ENCODE measurements around the gene FHIP2A. TPM values are rescaled to one million over a fixed set of nuclear protein-coding genes. Genes with fewer than 3 reads are reported as not detected.
"Not testable (repeated sequence)": the region's sequence is repeated elsewhere in the genome, so short reads cannot be mapped to it uniquely, and the experiment has no call there.

FHIP2A gene
- total RNA-seq, 1 experiment from 2014 or later: 32.6 TPM

GRCh38 chr10:114773197-114773532 lies 48.4 kb upstream of the FHIP2A start:
- BruUV-seq (replicated peaks): no TSS peak
- intact Hi-C loops (cut with micrococcal nuclease; ENCODE audit: unreplicated experiment) (no loop called here), in situ Hi-C loops (cut with HindIII; ENCODE audit: low pct_unique_long_range_greater_than_20kb, low sequenced_read_pairs) (no loop called here)
- DNase-seq (ENCODE audit: low read depth, low spot score): no peak
- no peak overlapping the region for H3K4me3 ChIP-seq (ENCODE audit: low read depth in 2 of 2, low read length in 2 of 2)
- peak overlapping the region; percentile 91; the same call in 1 of the 2 replicates for H3K27ac ChIP-seq (ENCODE audit: low read length)
- TF ChIP-seq REST (IDR thresholded peaks at IDR 0.05; ENCODE audit: insufficient read depth in 1 of 2, low read depth in 2 of 2, low read length in 1 of 2) (no peak), SIN3A (IDR thresholded peaks at IDR 0.05; ENCODE audit: borderline replicate concordance, insufficient read depth, low read depth, low read length) (no peak), CTCF (IDR thresholded peaks at IDR 0.05) (no peak), POLR2AphosphoS5 (IDR thresholded peaks at IDR 0.05; ENCODE audit: low read depth, low read length) (no peak), TCF7L2 (IDR thresholded peaks at IDR 0.05; ENCODE audit: low read depth, low read length) (no peak)
- H3K4me1 ChIP-seq (ENCODE audit: control insufficient read depth, insufficient read depth, low read length): peaks cover 35% of the 10 kb centered on the region
- no peaks in the 10 kb centered on the region for H3K36me3 ChIP-seq (ENCODE audit: control insufficient read depth, insufficient read depth, low read length)
- ATAC-seq: no peak
- H3K9me3 ChIP-seq (ENCODE audit: control insufficient read depth, insufficient read depth, low read depth, low read length): no peaks in the 10 kb centered on the region
- H3K27me3 ChIP-seq (ENCODE audit: control insufficient read depth, insufficient read depth, low read length): no peaks in the 10 kb centered on the region
- ChIA-PET POLR2A (interaction anchor here (0.7 kb wide), 1 partner anchor 40 kb away, joined by 3 read pairs; no protein-coding TSS in a partner anchor), CTCF (no interaction called here)

- peak overlapping the region; percentile 98 for H3K27ac ChIP-seq (ENCODE audit: low read length)
- H3K4me3 ChIP-seq (ENCODE audit: low read depth in 2 of 2, low read length in 2 of 2); BruUV-seq (replicated peaks); intact Hi-C loops (cut with micrococcal nuclease; ENCODE audit: unreplicated experiment); H3K9me3 ChIP-seq (ENCODE audit: control insufficient read depth, insufficient read depth, low read depth, low read length); ATAC-seq; H3K36me3 ChIP-seq (ENCODE audit: control insufficient read depth, insufficient read depth, low read length); H3K27me3 ChIP-seq (ENCODE audit: control insufficient read depth, insufficient read depth, low read length); POLR2A ChIA-PET; CTCF ChIA-PET; DNase-seq (ENCODE audit: low read depth, low spot score); in situ Hi-C loops (cut with HindIII; ENCODE audit: low pct_unique_long_range_greater_than_20kb, low sequenced_read_pairs): not testable (repeated sequence)
- H3K4me1 ChIP-seq (ENCODE audit: control insufficient read depth, insufficient read depth, low read length): peaks cover 39% of the 10 kb centered on the region
These were observed 46.5 kb upstream of the FHIP2A start for GRCh38 chr10:114775082-114775481.

GRCh38 chr10:114777415-114777814 lies 44.2 kb upstream of the FHIP2A start:
- BruUV-seq (replicated peaks): no TSS peak
- Histone ChIP-seq H3K27ac (ENCODE audit: low read length) (peak overlapping the region; percentile 98), H3K9me3 (ENCODE audit: control insufficient read depth, insufficient read depth, low read depth, low read length) (no peaks in the 10 kb centered on the region), H3K4me3 (ENCODE audit: low read depth in 2 of 2, low read length in 2 of 2) (no peak overlapping the region), H3K27me3 (ENCODE audit: control insufficient read depth, insufficient read depth, low read length) (no peaks in the 10 kb centered on the region), H3K4me1 (ENCODE audit: control insufficient read depth, insufficient read depth, low read length) (peaks cover 45% of the 10 kb centered on the region), H3K36me3 (ENCODE audit: control insufficient read depth, insufficient read depth, low read length) (no peaks in the 10 kb centered on the region)
- intact Hi-C loops (cut with micrococcal nuclease; ENCODE audit: unreplicated experiment) (no loop called here), in situ Hi-C loops (cut with HindIII; ENCODE audit: low pct_unique_long_range_greater_than_20kb, low sequenced_read_pairs) (no loop called here)
- DNase-seq (ENCODE audit: low read depth, low spot score) (no peak), ATAC-seq (no peak)
- CTCF ChIA-PET: no interaction called here
- POLR2A ChIA-PET: interaction anchor here (0.6 kb wide), 1 partner anchor 28 kb away, joined by 5 read pairs; no protein-coding TSS in a partner anchor
- peak; percentile 31 for TF ChIP-seq CTCF (IDR thresholded peaks at IDR 0.05)
- TF ChIP-seq TCF7L2 (IDR thresholded peaks at IDR 0.05; ENCODE audit: low read depth, low read length): no peak
